Measurements from ENCODE around the gene PROC. TPM values are rescaled to one million over a fixed set of nuclear protein-coding genes. Genes with fewer than 3 reads are reported as not detected.

PROC gene
- total and polyA plus RNA-seq, 12 donors, result not detected

DNA sequence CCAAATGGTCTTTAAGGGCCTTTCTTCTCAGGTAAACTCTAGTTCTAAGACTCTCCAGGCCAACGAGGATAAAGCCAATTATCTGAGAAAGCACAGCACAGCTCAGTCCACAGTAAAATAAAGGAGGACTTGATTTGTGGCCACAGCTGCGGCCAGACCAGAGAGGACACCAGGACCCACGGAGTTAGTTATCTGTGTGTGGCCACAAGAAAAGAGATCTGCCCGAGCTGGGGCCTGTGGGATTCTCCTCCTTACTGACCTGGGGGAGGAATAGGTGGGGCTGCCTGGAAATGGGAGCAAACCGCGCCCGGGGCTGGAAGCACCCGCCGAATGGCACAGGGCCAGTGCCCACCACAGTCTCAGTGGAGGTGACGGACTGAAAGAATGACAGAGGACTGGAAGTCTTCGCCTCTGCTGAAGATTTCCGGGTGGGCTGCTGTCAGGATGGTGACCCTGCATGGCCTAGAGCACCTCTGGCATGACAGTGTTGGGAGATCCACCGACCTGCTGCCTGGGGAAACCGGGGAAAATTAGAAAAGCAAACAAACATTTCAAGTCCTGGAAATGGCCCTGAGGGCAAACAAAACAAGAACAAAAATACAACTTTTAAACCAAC, 13.3 kb downstream of the PROC start:
- ATAC-seq (no peak), DNase-seq (no peak)
- Histone ChIP-seq H3K27ac (no peak overlapping the region), H3K9me3 (no peaks in the 10 kb centered on the region), H3K4me1 (no peaks in the 10 kb centered on the region), H3K36me3 (no peaks in the 10 kb centered on the region), H3K27me3 (no peaks in the 10 kb centered on the region), H3K4me3 (no peak overlapping the region)
- intact Hi-C loops (cut with DNase I), result no loop called here
- WGBS, 2 donors, result 79 to 82% methylated on average over 14 of the region's 14 CpGs
- TF ChIP-seq, protein P1, sequence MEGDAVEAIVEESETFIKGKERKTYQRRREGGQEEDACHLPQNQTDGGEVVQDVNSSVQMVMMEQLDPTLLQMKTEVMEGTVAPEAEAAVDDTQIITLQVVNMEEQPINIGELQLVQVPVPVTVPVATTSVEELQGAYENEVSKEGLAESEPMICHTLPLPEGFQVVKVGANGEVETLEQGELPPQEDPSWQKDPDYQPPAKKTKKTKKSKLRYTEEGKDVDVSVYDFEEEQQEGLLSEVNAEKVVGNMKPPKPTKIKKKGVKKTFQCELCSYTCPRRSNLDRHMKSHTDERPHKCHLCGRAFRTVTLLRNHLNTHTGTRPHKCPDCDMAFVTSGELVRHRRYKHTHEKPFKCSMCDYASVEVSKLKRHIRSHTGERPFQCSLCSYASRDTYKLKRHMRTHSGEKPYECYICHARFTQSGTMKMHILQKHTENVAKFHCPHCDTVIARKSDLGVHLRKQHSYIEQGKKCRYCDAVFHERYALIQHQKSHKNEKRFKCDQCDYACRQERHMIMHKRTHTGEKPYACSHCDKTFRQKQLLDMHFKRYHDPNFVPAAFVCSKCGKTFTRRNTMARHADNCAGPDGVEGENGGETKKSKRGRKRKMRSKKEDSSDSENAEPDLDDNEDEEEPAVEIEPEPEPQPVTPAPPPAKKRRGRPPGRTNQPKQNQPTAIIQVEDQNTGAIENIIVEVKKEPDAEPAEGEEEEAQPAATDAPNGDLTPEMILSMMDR (IDR thresholded peaks at IDR 0.05), result no peak

DNA sequence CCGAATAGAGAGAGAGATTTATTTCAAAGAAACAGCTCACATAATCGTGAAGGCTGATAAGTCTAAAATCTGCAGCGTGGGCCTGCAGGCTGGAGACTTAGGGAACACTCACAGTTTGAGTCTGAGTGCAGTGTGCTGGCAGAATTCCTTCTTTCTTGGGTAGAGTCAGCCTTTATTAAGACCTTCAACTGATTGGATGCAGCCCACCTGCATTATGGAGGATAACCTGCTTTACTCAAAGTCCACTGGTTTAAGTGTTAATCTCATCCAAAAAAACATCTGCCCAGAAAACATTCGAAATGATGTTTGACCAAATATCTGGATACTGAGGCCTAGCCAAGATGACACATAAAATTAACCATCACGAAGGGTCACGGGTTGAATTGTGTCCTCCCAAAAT, 16.3 kb downstream of the PROC start:
- WGBS, 2 donors, result 94 to 96% methylated on average over 6 of the region's 6 CpGs
- ATAC-seq (no peak), DNase-seq (no peak)
- Histone ChIP-seq H3K27ac (no peak overlapping the region), H3K4me1 (no peaks in the 10 kb centered on the region), H3K27me3 (no peaks in the 10 kb centered on the region), H3K4me3 (no peak overlapping the region), H3K36me3 (no peaks in the 10 kb centered on the region), H3K9me3 (peaks cover 0 to 1% (median 0%) of the 10 kb centered on the region in 11 donors)
- TF ChIP-seq, protein P1 (IDR thresholded peaks at IDR 0.05), result no peak
- intact Hi-C loops (cut with DNase I), result no loop called here

DNA sequence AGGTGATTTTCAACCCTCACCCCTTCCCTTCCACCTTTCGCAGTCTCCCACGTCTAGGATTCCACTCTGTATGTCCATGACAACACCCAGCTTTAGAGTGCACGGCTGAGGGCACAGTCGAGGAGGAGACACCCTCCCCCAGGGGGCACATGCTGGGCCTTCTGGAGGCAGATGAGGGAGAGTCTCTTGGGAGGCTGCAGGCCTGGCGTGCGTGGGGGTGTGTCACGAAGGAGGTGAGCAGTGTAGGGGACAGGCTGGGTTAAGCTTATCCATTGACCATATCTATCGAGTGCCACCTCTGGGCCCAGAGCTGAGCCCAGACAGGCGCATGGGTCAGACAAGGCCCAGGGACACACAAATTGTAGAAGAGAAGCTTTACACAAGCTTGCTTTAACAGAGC, 18.8 kb downstream of the PROC start:
- Histone ChIP-seq H3K36me3 (no peaks in the 10 kb centered on the region), H3K9me3 (peaks cover 0 to 21% (median 6%) of the 10 kb centered on the region in 11 donors), H3K27me3 (no peaks in the 10 kb centered on the region), H3K27ac (no peak overlapping the region), H3K4me1 (no peaks in the 10 kb centered on the region), H3K4me3 (no peak overlapping the region)
- DNase-seq (no peak), ATAC-seq (no peak)
- intact Hi-C loops (cut with DNase I), result no loop called here
- 90 to 91% methylated on average over 9 of the region's 9 CpGs for WGBS, 2 donors
- TF ChIP-seq, protein P1 (IDR thresholded peaks at IDR 0.05), result no peak

DNA sequence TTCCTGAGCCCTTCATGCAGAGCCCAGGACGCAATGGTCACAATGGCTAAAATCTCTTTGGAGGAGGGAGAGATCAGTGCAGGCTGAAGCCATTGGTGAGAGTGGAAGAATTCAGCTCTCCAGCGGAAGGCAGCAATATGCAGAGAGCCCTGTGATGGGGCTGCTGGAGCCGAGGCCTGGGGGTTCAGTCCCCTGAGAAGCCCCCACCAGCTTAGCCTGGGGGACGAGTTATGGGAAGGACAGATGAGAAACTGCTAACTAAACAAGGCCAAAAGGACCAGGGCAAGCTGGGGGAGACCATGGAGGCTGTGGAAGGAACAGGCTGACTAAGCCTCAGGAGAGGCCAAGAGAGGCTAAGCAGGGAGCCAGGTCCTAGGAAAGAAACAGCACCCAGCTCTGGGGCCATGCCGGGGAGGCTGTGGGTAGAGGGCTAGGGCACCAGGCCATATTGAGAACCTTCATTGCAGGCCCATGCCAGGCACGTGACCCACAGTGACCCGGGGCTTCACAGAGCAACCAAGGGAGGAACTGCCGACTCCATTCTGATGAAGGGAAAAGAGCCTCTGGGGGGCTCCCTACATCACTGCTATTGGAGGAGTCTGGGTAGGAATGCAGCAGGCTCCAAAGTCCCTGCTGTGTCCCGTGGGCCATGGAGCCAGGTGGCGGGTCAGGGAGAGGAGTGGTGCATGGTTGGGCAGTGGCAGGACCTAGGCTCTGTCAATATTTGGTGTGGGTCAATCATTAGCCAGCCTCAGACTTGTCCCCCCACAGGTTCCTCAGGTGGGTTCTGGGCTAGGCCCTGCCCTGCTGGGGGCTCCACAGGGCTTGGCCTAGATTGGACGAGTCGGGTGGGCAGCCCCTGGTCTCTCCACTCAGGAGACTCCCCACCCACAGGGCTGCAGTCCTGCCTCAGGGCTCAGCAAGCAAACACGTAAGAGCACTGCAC, 19.8 kb downstream of the PROC start:
- intact Hi-C loops (cut with DNase I), result no loop called here
- DNase-seq, result no peak
- Histone ChIP-seq H3K4me3 (no peak overlapping the region), H3K27me3 (no peaks in the 10 kb centered on the region), H3K27ac (no peak overlapping the region), H3K9me3 (peaks cover 0 to 21% (median 6%) of the 10 kb centered on the region in 11 donors), H3K4me1 (no peaks in the 10 kb centered on the region), H3K36me3 (no peaks in the 10 kb centered on the region)
- 85 to 88% methylated on average over 13 of the region's 13 CpGs for WGBS, 2 donors
- ATAC-seq, result peak in 3 of 8 donors; percentile 7 to 38 (median 31)
- TF ChIP-seq, protein P1 (IDR thresholded peaks at IDR 0.05), result no peak

Data from heart right ventricle (tissue), 16 donors.